Measurements from ENCODE around the gene TGM2.

The TGM2 gene

DNA sequence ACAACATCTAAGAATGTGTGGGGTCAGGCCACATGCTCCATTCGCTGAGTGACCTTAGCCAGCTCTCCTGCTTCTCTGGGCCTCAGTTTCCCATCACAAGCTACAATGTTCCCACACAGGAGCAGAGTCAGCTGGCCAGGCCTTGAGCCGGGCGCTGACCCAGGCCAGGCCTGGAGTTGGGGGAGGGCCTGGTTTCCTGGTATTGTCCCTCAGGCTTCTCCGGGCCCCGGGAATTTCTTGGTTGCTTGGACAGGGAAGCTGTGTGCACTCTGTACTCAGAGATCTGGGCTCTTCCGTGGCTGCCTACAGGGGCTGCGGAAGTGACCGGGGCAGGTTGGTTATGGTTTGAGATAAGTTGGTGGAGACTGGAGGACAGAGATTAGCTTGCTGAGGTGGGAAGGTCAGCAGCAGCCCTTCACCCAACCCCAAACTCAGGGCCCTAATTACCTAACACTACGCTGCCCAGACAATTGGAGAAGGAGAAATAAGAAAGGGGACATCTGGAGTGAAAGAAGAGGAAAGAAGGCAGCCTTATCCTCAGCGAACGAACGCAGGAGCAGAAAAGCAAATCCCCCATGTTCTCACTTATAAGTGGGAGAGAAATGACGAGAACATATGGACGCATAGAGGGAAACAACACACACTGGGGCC, 6.2 kb downstream of the TGM2 start:
- Histone ChIP-seq H3K36me3 (ENCODE audit: insufficient read depth, low read length) (no peaks in the 10 kb centered on the region), H3K4me1 (ENCODE audit: insufficient read depth, low read length) (no peaks in the 10 kb centered on the region), H3K27me3 (ENCODE audit: insufficient read depth, low read length) (peaks cover 3% of the 10 kb centered on the region), H3K9me3 (ENCODE audit: low read length) (no peaks in the 10 kb centered on the region), H3K4me3 (ENCODE audit: low read length) (no peak overlapping the region), H2AFZ (ENCODE audit: low read depth, low read length) (no peak overlapping the region)

DNA sequence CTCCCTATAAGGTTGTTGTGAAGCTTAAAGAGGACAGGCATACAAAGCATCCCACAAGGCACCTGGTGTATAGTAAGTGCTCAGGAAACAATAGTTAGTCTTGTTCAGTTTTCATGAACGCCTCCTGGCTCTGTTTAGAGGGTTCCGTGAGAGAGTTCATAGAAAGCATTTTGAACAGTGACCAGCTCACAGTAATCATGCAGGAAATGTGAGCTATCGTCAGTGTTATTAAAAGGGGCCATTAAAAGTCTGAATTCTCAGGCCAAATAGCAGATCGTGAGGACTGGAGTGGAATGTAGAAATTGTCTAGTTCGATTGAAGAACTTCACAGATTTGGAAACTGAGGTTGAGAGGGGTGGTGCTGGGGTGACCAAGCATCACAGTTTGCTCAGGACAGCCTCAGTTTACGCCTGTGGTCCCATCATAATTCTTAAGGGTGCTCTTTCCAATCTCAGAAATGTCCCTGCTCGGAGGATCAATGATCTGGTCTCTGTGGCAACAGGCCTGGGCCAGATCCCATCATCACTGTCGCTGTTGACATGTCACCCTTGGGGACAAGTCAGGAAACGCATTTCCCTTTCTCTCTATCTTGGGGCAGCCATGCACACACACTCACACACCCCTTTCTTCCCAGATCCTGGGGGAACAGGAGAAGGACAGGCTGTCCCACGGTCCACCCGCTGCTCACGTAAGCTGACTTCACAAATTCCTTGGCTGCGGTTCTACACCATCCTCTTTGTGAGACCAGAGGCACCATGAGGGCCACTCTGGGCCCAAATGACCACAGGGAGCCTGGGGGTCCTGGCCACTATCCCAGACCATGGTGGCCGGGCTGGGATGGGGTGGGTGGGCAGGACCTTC, 7.2 kb downstream of the TGM2 start:
- Histone ChIP-seq H3K27me3 (ENCODE audit: insufficient read depth, low read length) (no peaks in the 10 kb centered on the region), H3K4me1 (ENCODE audit: insufficient read depth, low read length) (no peaks in the 10 kb centered on the region), H3K9me3 (ENCODE audit: low read length) (no peaks in the 10 kb centered on the region), H3K36me3 (ENCODE audit: insufficient read depth, low read length) (no peaks in the 10 kb centered on the region), H3K4me3 (ENCODE audit: low read length) (no peak overlapping the region), H2AFZ (ENCODE audit: low read depth, low read length) (no peak overlapping the region)

DNA sequence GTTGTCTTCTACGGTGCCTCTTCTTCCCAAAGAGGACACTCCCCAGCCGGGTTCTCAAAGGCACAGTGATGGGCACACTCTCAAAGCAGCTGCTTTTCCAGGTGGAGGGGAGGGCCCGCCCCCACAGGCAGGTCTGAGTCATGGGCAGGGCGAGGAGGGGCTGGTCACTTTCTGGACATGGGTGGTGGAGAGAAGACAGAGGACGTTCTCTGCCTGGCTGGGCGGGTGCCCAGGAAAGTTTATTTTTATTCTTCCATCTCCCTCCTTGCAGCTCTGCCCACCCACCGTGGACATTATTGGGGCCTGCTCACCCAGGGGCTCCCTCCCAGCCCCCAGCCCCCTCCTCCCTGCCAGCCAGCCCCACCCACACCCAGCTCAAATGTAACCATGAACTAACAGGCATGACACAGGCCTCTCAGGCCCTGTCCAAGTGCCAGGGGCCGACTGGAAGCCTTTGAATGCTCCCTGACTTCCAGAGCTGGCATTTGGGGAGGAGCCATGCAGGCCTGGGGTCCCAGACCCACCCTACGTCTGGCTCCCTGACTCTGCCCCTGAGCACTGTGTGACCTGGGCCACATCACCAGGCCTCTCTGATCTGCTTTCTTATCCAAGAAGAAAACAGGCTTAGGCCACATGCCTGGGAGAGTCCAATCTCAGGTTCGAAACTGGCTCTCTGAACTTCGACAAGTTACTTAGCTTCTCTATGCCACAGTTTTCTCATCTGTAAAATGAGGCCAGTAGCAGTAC, 8.0 kb downstream of the TGM2 start:
- no peak overlapping the region for H3K4me3 ChIP-seq (ENCODE audit: low read length)
- H2AFZ ChIP-seq (ENCODE audit: low read depth, low read length): no peak overlapping the region
- H3K9me3 ChIP-seq (ENCODE audit: low read length): no peaks in the 10 kb centered on the region
- no peaks in the 10 kb centered on the region for H3K36me3 ChIP-seq (ENCODE audit: insufficient read depth, low read length)
- no peaks in the 10 kb centered on the region for H3K4me1 ChIP-seq (ENCODE audit: insufficient read depth, low read length)
- H3K27me3 ChIP-seq (ENCODE audit: insufficient read depth, low read length): no peaks in the 10 kb centered on the region

DNA sequence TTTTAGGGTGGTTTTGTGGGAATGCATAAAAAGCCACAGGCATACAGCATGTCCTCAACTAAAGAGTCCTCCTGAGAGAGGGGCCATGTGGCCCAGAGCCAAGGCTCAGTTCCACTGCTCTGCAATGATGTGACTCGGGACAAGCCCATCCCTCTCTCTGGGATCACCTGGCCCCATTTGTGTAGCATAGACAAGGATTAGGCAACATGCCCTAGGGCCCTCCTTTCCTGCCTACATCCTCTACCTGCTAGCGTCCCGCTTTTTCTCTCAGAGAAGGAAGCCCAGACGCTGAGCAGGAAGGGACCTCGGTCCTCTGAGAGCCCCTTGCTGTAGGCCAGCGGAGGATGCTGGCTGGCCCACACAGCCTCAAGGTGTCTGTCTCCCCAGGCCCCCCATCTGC, 8.8 kb downstream of the TGM2 start:
- no peaks in the 10 kb centered on the region for H3K27me3 ChIP-seq (ENCODE audit: insufficient read depth, low read length)
- no peaks in the 10 kb centered on the region for H3K9me3 ChIP-seq (ENCODE audit: low read length)
- H3K36me3 ChIP-seq (ENCODE audit: insufficient read depth, low read length): no peaks in the 10 kb centered on the region
- H3K4me1 ChIP-seq (ENCODE audit: insufficient read depth, low read length): peaks cover 3% of the 10 kb centered on the region
- no peak overlapping the region for H3K4me3 ChIP-seq (ENCODE audit: low read length)
- H2AFZ ChIP-seq (ENCODE audit: low read depth, low read length): no peak overlapping the region

DNA sequence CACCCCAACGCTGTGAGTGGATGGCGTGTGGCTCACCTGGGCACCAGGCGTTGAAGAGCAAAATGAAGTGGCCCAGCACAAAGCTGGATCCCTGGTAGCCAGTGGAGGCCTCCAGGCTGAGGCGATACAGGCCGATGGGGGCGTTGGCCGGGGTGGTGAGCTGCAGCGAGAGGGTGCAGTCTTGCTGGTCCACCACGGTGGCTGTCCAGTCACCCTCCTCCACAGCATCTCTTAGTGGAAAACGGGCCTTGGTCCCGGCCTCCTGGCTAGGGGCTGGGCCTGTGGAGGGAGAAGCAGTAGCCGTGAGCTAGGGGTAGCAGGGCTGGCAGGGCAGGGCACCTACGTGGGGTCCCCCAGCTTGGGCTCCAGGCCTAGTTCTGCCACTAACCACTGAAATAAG, 9.3 kb downstream of the TGM2 start:
- peaks cover 3% of the 10 kb centered on the region for H3K4me1 ChIP-seq (ENCODE audit: insufficient read depth, low read length)
- no peaks in the 10 kb centered on the region for H3K27me3 ChIP-seq (ENCODE audit: insufficient read depth, low read length)
- no peak overlapping the region for H3K4me3 ChIP-seq (ENCODE audit: low read length)
- no peaks in the 10 kb centered on the region for H3K36me3 ChIP-seq (ENCODE audit: insufficient read depth, low read length)
- no peak overlapping the region for H2AFZ ChIP-seq (ENCODE audit: low read depth, low read length)
- H3K9me3 ChIP-seq (ENCODE audit: low read length): no peaks in the 10 kb centered on the region

GRCh38 chr20:38153401-38153800, 11.7 kb downstream of the TGM2 start:
- no peak overlapping the region for H2AFZ ChIP-seq (ENCODE audit: low read depth, low read length)
- H3K36me3 ChIP-seq (ENCODE audit: insufficient read depth, low read length): no peaks in the 10 kb centered on the region
- H3K4me1 ChIP-seq (ENCODE audit: insufficient read depth, low read length): peaks cover 3% of the 10 kb centered on the region
- H3K4me3 ChIP-seq (ENCODE audit: low read length): no peak overlapping the region
- H3K27me3 ChIP-seq (ENCODE audit: insufficient read depth, low read length): no peaks in the 10 kb centered on the region
- no peaks in the 10 kb centered on the region for H3K9me3 ChIP-seq (ENCODE audit: low read length)

- H3K27me3 ChIP-seq (ENCODE audit: insufficient read depth, low read length): no peaks in the 10 kb centered on the region
Observed at GRCh38 chr20:38152621-38153221, 12.3 kb downstream of the TGM2 start.

DNA sequence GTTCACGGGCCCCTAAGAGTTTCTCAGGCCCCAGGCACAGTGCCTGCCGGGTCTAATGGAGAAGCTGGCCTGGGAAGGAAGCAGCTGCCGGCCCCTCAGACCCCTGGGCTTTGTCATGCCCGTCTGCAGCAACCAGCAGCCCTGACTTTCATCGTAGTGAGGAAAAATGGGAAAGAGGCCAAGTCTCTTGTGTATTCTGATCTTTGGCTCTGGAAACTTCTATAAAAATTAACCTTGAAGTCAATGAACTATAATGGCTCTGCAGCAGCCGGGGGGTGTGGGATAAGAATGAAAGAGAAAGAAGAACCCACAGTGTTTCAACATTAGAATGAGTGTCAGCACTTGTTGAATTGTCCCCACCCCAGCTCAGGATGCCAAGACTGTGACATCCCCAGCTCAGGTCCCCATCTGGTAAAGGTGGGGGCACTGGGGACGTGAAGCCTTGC, 12.9 kb downstream of the TGM2 start:
- Histone ChIP-seq H3K4me1 (ENCODE audit: insufficient read depth, low read length) (peaks cover 3% of the 10 kb centered on the region), H3K9me3 (ENCODE audit: low read length) (no peaks in the 10 kb centered on the region), H3K4me3 (ENCODE audit: low read length) (no peak overlapping the region), H3K27me3 (ENCODE audit: insufficient read depth, low read length) (no peaks in the 10 kb centered on the region), H3K36me3 (ENCODE audit: insufficient read depth, low read length) (no peaks in the 10 kb centered on the region), H2AFZ (ENCODE audit: low read depth, low read length) (no peak overlapping the region)

More at GRCh38 chr20:38152621-38153221, 12.3 kb downstream of the TGM2 start:
- Histone ChIP-seq H3K36me3 (ENCODE audit: insufficient read depth, low read length) (no peaks in the 10 kb centered on the region), H3K4me3 (ENCODE audit: low read length) (no peak overlapping the region), H2AFZ (ENCODE audit: low read depth, low read length) (no peak overlapping the region), H3K4me1 (ENCODE audit: insufficient read depth, low read length) (peaks cover 3% of the 10 kb centered on the region), H3K9me3 (ENCODE audit: low read length) (no peaks in the 10 kb centered on the region)

- Histone ChIP-seq H3K36me3 (ENCODE audit: insufficient read depth, low read length) (no peaks in the 10 kb centered on the region), H3K4me3 (ENCODE audit: low read length) (no peak overlapping the region), H2AFZ (ENCODE audit: low read depth, low read length) (no peak overlapping the region), H3K4me1 (ENCODE audit: insufficient read depth, low read length) (peaks cover 3% of the 10 kb centered on the region), H3K27me3 (ENCODE audit: insufficient read depth, low read length) (no peaks in the 10 kb centered on the region), H3K9me3 (ENCODE audit: low read length) (no peaks in the 10 kb centered on the region)
Observed at GRCh38 chr20:38151455-38151854, 13.6 kb downstream of the TGM2 start.

GRCh38 chr20:38150335-38151170, 14.5 kb downstream of the TGM2 start:
- Histone ChIP-seq H3K27me3 (ENCODE audit: insufficient read depth, low read length) (no peaks in the 10 kb centered on the region), H3K9me3 (ENCODE audit: low read length) (no peaks in the 10 kb centered on the region), H3K36me3 (ENCODE audit: insufficient read depth, low read length) (no peaks in the 10 kb centered on the region), H3K4me1 (ENCODE audit: insufficient read depth, low read length) (peaks cover 3% of the 10 kb centered on the region), H3K4me3 (ENCODE audit: low read length) (no peak overlapping the region), H2AFZ (ENCODE audit: low read depth, low read length) (no peak overlapping the region)

DNA sequence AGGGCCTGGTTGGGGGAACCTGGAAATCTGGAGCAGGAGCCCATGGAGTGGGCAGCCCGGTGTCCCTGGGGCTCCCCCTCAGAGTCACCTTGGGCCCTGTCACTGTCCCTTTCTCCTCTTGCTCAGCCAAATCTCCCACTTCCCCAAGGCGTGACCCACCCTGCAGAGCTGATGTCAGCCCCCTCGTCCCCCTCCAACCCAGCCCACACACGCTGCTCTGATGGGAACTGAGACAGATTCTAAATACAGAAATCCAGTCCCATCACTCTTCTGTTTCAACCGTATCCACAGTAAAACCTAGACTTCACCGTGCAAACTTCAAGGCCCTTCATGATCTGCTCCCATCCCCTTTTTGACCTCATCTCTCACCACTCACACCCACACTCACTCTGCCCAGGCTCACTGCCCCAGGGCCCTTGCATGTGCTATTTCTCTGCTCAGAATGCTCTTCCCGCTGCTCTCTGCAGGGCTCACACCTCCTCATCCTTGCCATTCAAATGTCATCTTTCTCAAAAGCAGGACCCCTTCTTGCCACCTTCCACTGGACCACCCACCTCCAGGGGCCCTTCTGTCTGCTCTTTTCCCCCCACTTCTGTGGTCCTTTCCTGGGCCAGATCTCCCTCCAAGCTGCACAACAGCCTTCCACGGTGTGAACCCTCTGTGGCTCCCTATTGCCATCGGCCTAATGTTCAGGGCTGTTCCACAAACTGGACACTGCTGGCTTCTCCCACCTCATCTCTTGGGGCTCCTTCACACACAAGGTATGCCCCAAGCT, 16.6 kb downstream of the TGM2 start:
- Histone ChIP-seq H3K9me3 (ENCODE audit: low read length) (no peaks in the 10 kb centered on the region), H3K27me3 (ENCODE audit: insufficient read depth, low read length) (no peaks in the 10 kb centered on the region), H3K4me3 (ENCODE audit: low read length) (no peak overlapping the region), H3K36me3 (ENCODE audit: insufficient read depth, low read length) (no peaks in the 10 kb centered on the region), H2AFZ (ENCODE audit: low read depth, low read length) (no peak overlapping the region), H3K4me1 (ENCODE audit: insufficient read depth, low read length) (peaks cover 3% of the 10 kb centered on the region)

DNA sequence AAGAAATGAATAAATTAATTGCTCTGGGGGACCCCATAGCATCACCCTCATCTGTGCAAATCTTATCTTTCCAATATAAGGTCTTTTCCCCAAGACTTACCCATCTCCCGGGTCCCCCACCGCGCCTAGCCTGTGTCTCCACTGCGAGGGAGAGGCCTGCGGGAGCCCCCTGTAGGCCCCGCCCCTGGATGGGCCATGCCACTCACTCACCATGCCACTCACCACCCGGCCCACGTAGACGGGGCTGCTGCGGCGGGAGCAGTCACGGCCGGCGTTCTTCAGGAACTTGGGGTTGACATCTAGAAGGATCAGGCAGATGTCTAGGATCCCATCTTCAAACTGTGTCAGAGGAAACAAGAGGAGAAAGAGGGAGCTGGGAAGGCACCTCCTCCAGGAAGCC, 17.3 kb downstream of the TGM2 start:
- Histone ChIP-seq H3K27me3 (ENCODE audit: insufficient read depth, low read length) (peaks cover under 1% of the 10 kb centered on the region), H2AFZ (ENCODE audit: low read depth, low read length) (no peak overlapping the region), H3K9me3 (ENCODE audit: low read length) (no peaks in the 10 kb centered on the region), H3K4me3 (ENCODE audit: low read length) (no peak overlapping the region), H3K36me3 (ENCODE audit: insufficient read depth, low read length) (no peaks in the 10 kb centered on the region), H3K4me1 (ENCODE audit: insufficient read depth, low read length) (peaks cover 6% of the 10 kb centered on the region)

Data from neuron (in vitro differentiated cells).